Muscle layer of colon (tissue), 2 donors: Measurements from ENCODE around the gene CLEC14A.

Source experiments
- H3K27ac ChIP-seq: one replicate; pipeline ENCODE4 v1.7.0; 2013; ENCODE audit warnings: low read depth, mild to moderate bottlenecking, low read length, moderate library complexity
- H3K27me3 ChIP-seq, 2 donors: one replicate each; pipeline ENCODE4 v1.7.0; 2013; ENCODE audit warnings: low read length in 2 of 2, mild to moderate bottlenecking in 2 of 2; ENCODE audit not compliant: insufficient read depth in 2 of 2, control insufficient read depth in 1 of 2
- H3K36me3 ChIP-seq: one replicate; pipeline ENCODE4 v1.7.0; 2013; ENCODE audit warnings: mild to moderate bottlenecking, low read length; ENCODE audit not compliant: insufficient read depth
- H3K4me1 ChIP-seq: one replicate; pipeline ENCODE4 v1.7.0; 2013; ENCODE audit warnings: mild to moderate bottlenecking, low read length; ENCODE audit not compliant: insufficient read depth
- H3K4me3 ChIP-seq, 2 donors: one replicate each; pipeline ENCODE4 v1.7.0; 2013; ENCODE audit warnings: low read length in 2 of 2, low read depth in 1 of 2, mild to moderate bottlenecking in 1 of 2, moderate library complexity in 1 of 2
- H3K9ac ChIP-seq: one replicate; pipeline ENCODE4 v1.7.0; 2013; ENCODE audit warnings: low read length
- H3K9me3 ChIP-seq: one replicate; pipeline ENCODE4 v1.7.0; 2013; ENCODE audit warnings: mild to moderate bottlenecking, low read length
- donor health status: abdominal sarcoma.
- donor health status: Adenocarcinoma of cecum.

The CLEC14A gene

GRCh38 chr14:38278035-38278434 lies 22.1 kb upstream of the CLEC14A start:
- H3K36me3 ChIP-seq = no peaks in the 10 kb centered on the region
- H3K4me3 ChIP-seq = no peak overlapping the region
- H3K27ac ChIP-seq = no peak overlapping the region
- H3K9me3 ChIP-seq = no peaks in the 10 kb centered on the region
- no peaks in the 10 kb centered on the region for H3K27me3 ChIP-seq
- no peaks in the 10 kb centered on the region for H3K4me1 ChIP-seq
- no peak overlapping the region for H3K9ac ChIP-seq

GRCh38 chr14:38262844-38263243 lies 7.0 kb upstream of the CLEC14A start:
- no peak overlapping the region for H3K27ac ChIP-seq
- H3K27me3 ChIP-seq = no peaks in the 10 kb centered on the region
- no peak overlapping the region for H3K9ac ChIP-seq
- H3K4me1 ChIP-seq = no peaks in the 10 kb centered on the region
- H3K4me3 ChIP-seq = no peak overlapping the region
- H3K9me3 ChIP-seq = no peaks in the 10 kb centered on the region
- H3K36me3 ChIP-seq = no peaks in the 10 kb centered on the region

DNA sequence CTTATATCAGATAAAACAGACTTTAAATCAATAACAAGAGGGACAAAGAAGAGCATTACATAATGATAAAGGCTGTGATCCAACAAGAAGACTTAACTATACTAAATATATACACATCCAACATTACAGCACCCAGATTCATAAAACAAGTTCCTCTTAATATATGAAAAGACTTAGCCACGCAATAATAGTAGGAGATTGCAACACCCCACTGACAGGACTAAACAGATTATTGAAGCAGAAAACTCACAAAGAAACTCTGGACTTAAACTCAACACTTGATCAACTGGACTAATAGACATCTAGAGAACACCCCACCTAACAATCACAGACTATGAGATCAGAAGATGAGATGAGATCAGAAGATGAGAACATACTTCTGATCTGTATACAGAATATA lies 5.7 kb upstream of the CLEC14A start:
- Histone ChIP-seq H3K27me3 (no peaks in the 10 kb centered on the region), H3K9ac (no peak overlapping the region), H3K36me3 (no peaks in the 10 kb centered on the region), H3K27ac (no peak overlapping the region), H3K4me1 (no peaks in the 10 kb centered on the region), H3K9me3 (no peaks in the 10 kb centered on the region), H3K4me3 (no peak overlapping the region)

GRCh38 chr14:38257507-38257906 lies 1.6 kb upstream of the CLEC14A start:
- no peaks in the 10 kb centered on the region for H3K36me3 ChIP-seq
- no peak overlapping the region for H3K9ac ChIP-seq
- H3K27me3 ChIP-seq = peaks cover 6 to 9% of the 10 kb centered on the region in 2 donors
- H3K4me3 ChIP-seq = no peak overlapping the region
- H3K27ac ChIP-seq = no peak overlapping the region
- no peaks in the 10 kb centered on the region for H3K4me1 ChIP-seq
- H3K9me3 ChIP-seq = no peaks in the 10 kb centered on the region

DNA sequence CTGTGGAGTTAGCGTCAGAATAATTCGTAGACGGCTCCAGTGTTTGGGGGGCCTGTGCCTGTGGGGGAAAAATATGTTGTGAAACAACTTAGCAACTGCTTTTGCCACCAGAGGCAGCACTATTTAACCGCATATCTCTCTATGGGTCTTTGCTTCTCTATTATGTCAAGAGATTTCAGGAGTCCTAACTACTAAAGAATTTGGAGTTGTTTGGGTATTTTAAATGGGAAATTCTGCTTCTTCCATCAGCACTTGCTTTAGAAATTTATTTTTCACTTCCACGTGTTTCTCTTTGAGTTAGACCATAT lies 594 bp upstream of the CLEC14A start:
- no peak overlapping the region for H3K27ac ChIP-seq
- no peak overlapping the region for H3K9ac ChIP-seq
- H3K4me3 ChIP-seq = no peak overlapping the region
- H3K9me3 ChIP-seq = no peaks in the 10 kb centered on the region
- no peaks in the 10 kb centered on the region for H3K4me1 ChIP-seq
- H3K27me3 ChIP-seq = peaks cover 6 to 9% of the 10 kb centered on the region in 2 donors
- no peaks in the 10 kb centered on the region for H3K36me3 ChIP-seq

DNA sequence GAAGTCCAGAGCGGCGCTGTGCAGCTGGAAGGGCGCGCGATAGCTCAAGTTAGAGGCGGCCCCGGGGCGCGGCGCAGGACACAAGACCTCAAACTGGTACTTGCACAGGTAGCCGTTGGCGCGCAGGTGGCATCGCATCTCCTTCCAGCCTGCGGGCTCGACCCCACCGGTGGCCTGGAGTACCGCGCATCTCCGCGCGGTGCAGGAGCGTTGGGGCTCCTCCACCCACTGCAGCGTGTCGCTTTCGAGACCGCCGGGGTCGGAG lies 553 bp downstream of the CLEC14A start:
- Histone ChIP-seq H3K36me3 (no peaks in the 10 kb centered on the region), H3K4me1 (no peaks in the 10 kb centered on the region), H3K27ac (no peak overlapping the region), H3K4me3 (peak overlapping the region in 1 of 2 donors; percentile 25), H3K9me3 (no peaks in the 10 kb centered on the region), H3K9ac (no peak overlapping the region), H3K27me3 (peaks cover 6 to 9% of the 10 kb centered on the region in 2 donors)

DNA sequence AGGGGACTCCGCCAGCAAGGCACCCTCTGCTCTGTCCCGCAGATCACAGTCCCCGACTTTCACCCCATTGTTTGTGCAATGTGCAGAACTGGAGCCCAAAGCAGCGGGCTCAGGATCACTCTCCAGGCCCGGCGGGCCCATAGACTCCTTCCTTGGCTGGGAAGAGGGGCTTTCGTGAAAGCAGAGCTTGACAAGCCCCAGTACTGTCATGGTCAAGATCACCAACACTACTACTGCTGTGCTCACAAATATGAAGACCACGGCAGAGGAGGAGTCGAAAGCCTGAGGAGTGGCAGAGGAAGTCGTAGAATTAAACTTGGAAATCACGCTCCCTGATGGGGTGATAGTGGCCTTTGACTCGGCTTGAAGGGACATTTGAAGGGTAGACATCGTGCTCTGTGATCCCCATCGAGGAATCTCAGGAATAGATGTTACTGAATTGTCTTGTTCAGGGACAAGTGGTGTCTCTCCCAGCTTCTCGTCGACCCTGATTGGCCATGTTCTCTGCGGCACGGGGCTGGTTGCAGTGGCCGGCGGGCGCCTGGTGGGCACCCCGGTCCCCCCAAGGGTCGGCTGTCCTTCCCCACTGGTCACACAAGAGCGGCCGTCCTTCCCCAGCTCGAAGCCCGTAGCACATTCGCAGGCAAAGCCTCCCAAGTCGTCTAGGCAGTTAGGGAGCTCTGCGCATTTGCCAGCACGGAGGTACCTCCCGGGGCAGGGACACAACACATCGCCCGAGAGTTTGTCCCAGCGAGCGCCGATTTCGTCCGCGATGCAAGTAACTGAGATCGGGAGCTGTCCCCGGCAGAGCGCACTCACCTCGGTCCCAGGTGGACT lies 1.1 kb downstream of the CLEC14A start:
- Histone ChIP-seq H3K4me1 (no peaks in the 10 kb centered on the region), H3K36me3 (no peaks in the 10 kb centered on the region), H3K9ac (no peak overlapping the region), H3K27me3 (peaks cover 6 to 9% of the 10 kb centered on the region in 2 donors), H3K27ac (no peak overlapping the region), H3K4me3 (no peak overlapping the region), H3K9me3 (no peaks in the 10 kb centered on the region)

- H3K4me3 ChIP-seq = no peak overlapping the region
- H3K27ac ChIP-seq = no peak overlapping the region
- H3K9me3 ChIP-seq = no peaks in the 10 kb centered on the region
- no peaks in the 10 kb centered on the region for H3K36me3 ChIP-seq
- H3K9ac ChIP-seq = no peak overlapping the region
- H3K27me3 ChIP-seq = peaks cover 6 to 9% of the 10 kb centered on the region in 2 donors
- no peaks in the 10 kb centered on the region for H3K4me1 ChIP-seq
Measured at GRCh38 chr14:38253676-38254075, 2.2 kb downstream of the CLEC14A start.

DNA sequence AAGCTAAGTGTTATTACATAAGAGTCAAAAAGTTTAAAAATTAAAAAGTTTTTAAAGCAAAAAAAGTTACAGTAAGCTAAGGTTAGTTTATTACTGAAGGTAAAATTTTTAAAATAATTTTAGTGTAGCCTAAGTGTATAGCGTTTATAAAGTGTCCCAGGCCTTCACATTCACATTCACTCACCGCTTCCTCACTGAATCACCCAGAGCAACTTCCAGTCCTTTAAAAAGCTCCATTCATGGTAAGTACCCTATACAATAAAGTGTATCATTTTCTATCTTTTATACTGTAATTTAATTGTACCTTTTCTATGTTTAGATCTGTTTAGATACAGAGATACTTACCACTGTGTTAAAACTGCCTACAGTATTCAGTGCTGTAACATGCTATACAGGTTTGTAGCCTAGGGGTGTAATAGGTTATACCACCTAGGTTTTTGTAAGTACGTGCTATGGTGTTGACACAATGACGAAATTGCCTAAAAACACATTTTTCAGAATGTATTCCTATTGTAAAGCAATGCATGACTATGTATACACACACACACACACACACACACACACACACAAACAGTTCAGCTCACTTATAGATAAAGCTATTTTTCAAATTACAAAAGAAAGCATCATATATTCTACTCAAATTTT lies 3.7 kb downstream of the CLEC14A start:
- peaks cover 6 to 9% of the 10 kb centered on the region in 2 donors for H3K27me3 ChIP-seq
- H3K27ac ChIP-seq = no peak overlapping the region
- no peak overlapping the region for H3K9ac ChIP-seq
- no peaks in the 10 kb centered on the region for H3K4me1 ChIP-seq
- no peaks in the 10 kb centered on the region for H3K9me3 ChIP-seq
- no peaks in the 10 kb centered on the region for H3K36me3 ChIP-seq
- H3K4me3 ChIP-seq = no peak overlapping the region

DNA sequence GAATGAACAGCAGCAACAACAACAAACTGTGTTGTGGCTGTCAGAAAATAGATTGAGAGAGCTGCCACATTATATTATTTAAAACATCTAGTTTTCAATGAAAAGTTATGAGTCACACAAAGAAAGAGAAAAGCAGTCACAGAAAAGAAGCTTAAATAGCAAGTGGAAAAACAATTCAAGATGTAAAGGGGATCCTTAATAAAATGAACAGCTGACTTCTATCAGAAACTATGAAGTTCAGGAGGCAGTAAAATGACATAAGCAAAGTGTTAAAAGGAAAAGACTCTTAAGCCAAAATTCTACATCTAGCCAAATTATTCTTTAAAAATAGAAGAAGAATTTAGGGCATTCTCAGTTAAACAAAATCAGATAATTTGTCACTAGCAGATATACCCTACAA lies 5.6 kb downstream of the CLEC14A start:
- Histone ChIP-seq H3K27me3 (peaks cover 6 to 9% of the 10 kb centered on the region in 2 donors), H3K9me3 (no peaks in the 10 kb centered on the region), H3K4me3 (no peak overlapping the region), H3K4me1 (no peaks in the 10 kb centered on the region), H3K27ac (no peak overlapping the region), H3K36me3 (no peaks in the 10 kb centered on the region), H3K9ac (no peak overlapping the region)

- Histone ChIP-seq H3K4me3 (no peak overlapping the region), H3K4me1 (no peaks in the 10 kb centered on the region), H3K9me3 (no peaks in the 10 kb centered on the region), H3K27me3 (no peaks in the 10 kb centered on the region), H3K27ac (no peak overlapping the region), H3K36me3 (no peaks in the 10 kb centered on the region), H3K9ac (no peak overlapping the region)
Measured at GRCh38 chr14:38248321-38249028, 7.4 kb downstream of the CLEC14A start.
